Amniotic epithelial cell (primary cell): Measurements from ENCODE around the gene AK9.
A peak's percentile ranks its signal among the peaks of the same experiment; 100 is the strongest.

Experiments used
- DNase-seq: peaks from one replicate; pipeline ENCODE4 v3.0.0-alpha.2; 2010; ENCODE audit warnings: low read depth

AK9 gene

GRCh38 chr6:109512271-109512817 is 178.7 kb downstream of the AK9 start:
- DNase-seq = no peak

GRCh38 chr6:109511832-109512231 is 179.2 kb downstream of the AK9 start:
- DNase-seq = no peak

GRCh38 chr6:109510358-109510757 is 180.6 kb downstream of the AK9 start:
- DNase-seq = no peak

- no peak for DNase-seq
Measured at GRCh38 chr6:109508166-109508860, 182.7 kb downstream of the AK9 start.

- DNase-seq = no peak
Measured at GRCh38 chr6:109507490-109508072, 183.4 kb downstream of the AK9 start.

- no peak for DNase-seq
Measured at GRCh38 chr6:109506841-109507240, 184.2 kb downstream of the AK9 start.

- no peak for DNase-seq
Measured at GRCh38 chr6:109506314-109506713, 184.7 kb downstream of the AK9 start.

- no peak for DNase-seq
Measured at GRCh38 chr6:109503327-109504224, 187.4 kb downstream of the AK9 start.

- no peak for DNase-seq
Measured at GRCh38 chr6:109498936-109499335, 192.1 kb downstream of the AK9 start.

- no peak for DNase-seq
Measured at GRCh38 chr6:109498052-109498451, 192.9 kb downstream of the AK9 start.

- no peak for DNase-seq
Measured at GRCh38 chr6:109496036-109496772, 194.8 kb downstream of the AK9 start.

GRCh38 chr6:109493865-109494264 is 197.1 kb downstream of the AK9 start:
- no peak for DNase-seq

- peak; percentile 40 for DNase-seq
Measured at GRCh38 chr6:109491207-109491938, 199.6 kb downstream of the AK9 start.

- no peak for DNase-seq
Measured at GRCh38 chr6:109490713-109491112, 200.3 kb downstream of the AK9 start.

GRCh38 chr6:109488001-109488400 is 203.0 kb downstream of the AK9 start:
- no peak for DNase-seq

- no peak for DNase-seq
Measured at GRCh38 chr6:109486068-109486467, 204.9 kb downstream of the AK9 start.

GRCh38 chr6:109485266-109485935 is 205.6 kb downstream of the AK9 start:
- no peak for DNase-seq

- DNase-seq = no peak
Measured at GRCh38 chr6:109484122-109484521, 206.9 kb downstream of the AK9 start.

GRCh38 chr6:109483735-109484057 is 207.3 kb downstream of the AK9 start:
- no peak for DNase-seq

GRCh38 chr6:109482905-109483734 is 207.9 kb downstream of the AK9 start, which contains the start of gene ZBTB24:
ZBTB24 (minus strand) TSS chr6:109483219; CDS start chr6:109482026, 1,193 bp downstream.
- peak; percentile 82 for DNase-seq
